MM.1S (cell line): ENCODE data around the gene SETD2.

Experiments used
- DNase-seq: peaks from one replicate; pipeline ENCODE4 v3.0.0-alpha.2; 2015
- H2AFZ ChIP-seq: fragments of 300-600 bp; sonication (generic); 2 replicates; pipeline ENCODE4 v1.6.0; 2016; ENCODE audit warnings: antibody characterized with exemption, low read length
- H3F3A ChIP-seq: fragments of 300-600 bp; sonication (generic); 2 replicates; pipeline ENCODE4 v1.6.1; 2016; ENCODE audit warnings: mild to moderate bottlenecking, antibody characterized with exemption, low read length, moderate library complexity, mixed read lengths; ENCODE audit not compliant: insufficient read depth
- H3K27ac ChIP-seq: fragments of 300-600 bp; sonication (generic); 2 replicates; pipeline ENCODE4 v1.5.1; 2016; ENCODE audit warnings: mild to moderate bottlenecking, low read length
- H3K27me3 ChIP-seq: fragments of 300-600 bp; sonication (generic); replicated peaks from 2 replicates; pipeline ENCODE4 v1.6.0; 2016; ENCODE audit warnings: low read length; ENCODE audit not compliant: insufficient read depth
- H3K36me3 ChIP-seq: fragments of 300-600 bp; sonication (generic); replicated peaks from 2 replicates; pipeline ENCODE4 v1.6.1; 2016; ENCODE audit warnings: mild to moderate bottlenecking, low read length, mixed read lengths; ENCODE audit not compliant: insufficient read depth
- H3K4me1 ChIP-seq: fragments of 300-600 bp; sonication (generic); 2 replicates; pipeline ENCODE4 v1.6.1; 2016; ENCODE audit warnings: low read length, mixed read lengths
- H3K4me2 ChIP-seq: fragments of 300-600 bp; sonication (generic); 2 replicates; pipeline ENCODE4 v1.6.0; 2016; ENCODE audit warnings: low read depth, low read length
- H3K4me3 ChIP-seq: fragments of 300-600 bp; sonication (generic); 2 replicates; pipeline ENCODE4 v1.5.1; 2016; ENCODE audit warnings: low read length, mixed read lengths
- H3K79me2 ChIP-seq: fragments of 300-600 bp; sonication (generic); 2 replicates; pipeline ENCODE4 v1.6.1; 2016; ENCODE audit warnings: mixed run types, low read length, mixed read lengths
- H3K9ac ChIP-seq: fragments of 300-600 bp; sonication (generic); 2 replicates; pipeline ENCODE4 v1.6.1; 2016; ENCODE audit warnings: low read length, mixed read lengths
- H3K9me2 ChIP-seq: fragments of 300-600 bp; sonication (generic); replicated peaks from 2 replicates; pipeline ENCODE4 v1.6.1; 2016; ENCODE audit warnings: mild to moderate bottlenecking, low read length, mixed read lengths; ENCODE audit not compliant: insufficient read depth
- H3K9me3 ChIP-seq: fragments of 300-600 bp; sonication (generic); replicated peaks from 2 replicates; pipeline ENCODE4 v1.6.1; 2016; ENCODE audit warnings: mild to moderate bottlenecking, low read length, mixed read lengths; ENCODE audit not compliant: insufficient read depth
- H4K20me1 ChIP-seq: fragments of 300-600 bp; sonication (generic); 2 replicates; pipeline ENCODE4 v1.6.1; 2016; ENCODE audit warnings: mild to moderate bottlenecking, low read length, moderate library complexity, mixed read lengths; ENCODE audit not compliant: insufficient read depth
- CTCF ChIP-seq: fragments of 300-600 bp; sonication (generic); IDR thresholded peaks from 2 replicates; pipeline ENCODE4 v1.5.1; 2016; ENCODE audit warnings: antibody characterized with exemption, low read length, mixed read lengths
- EZH2 ChIP-seq: fragments of 300-600 bp; sonication (generic); optimal IDR thresholded peaks from 2 replicates; pipeline ENCODE3; 2017; ENCODE audit warnings: low read depth, mild to moderate bottlenecking, antibody characterized with exemption, low read length, mixed read lengths
- EZH2phosphoT487 ChIP-seq: fragments of 300-600 bp; sonication (generic); IDR thresholded peaks from 2 replicates; pipeline ENCODE4 v1.6.1; 2018; ENCODE audit warnings: antibody characterized with exemption, low read length

SETD2 gene

GRCh38 chr3:47018269-47018611 is 145.7 kb downstream of the SETD2 start:
- Histone ChIP-seq H3K27me3 (no peaks in the 10 kb centered on the region), H2AFZ (no peak overlapping the region), H3K9me3 (no peaks in the 10 kb centered on the region), H3K9me2 (no peaks in the 10 kb centered on the region), H3K79me2 (peaks cover 15% of the 10 kb centered on the region), H3K4me2 (no peak overlapping the region), H3K4me3 (no peak overlapping the region), H3K36me3 (no peaks in the 10 kb centered on the region; the same call in 1 of the 2 replicates), H3K4me1 (no peaks in the 10 kb centered on the region), H4K20me1 (no peaks in the 10 kb centered on the region), H3K27ac (no peak overlapping the region), H3F3A (no peaks in the 10 kb centered on the region), H3K9ac (no peak overlapping the region)
- TF ChIP-seq EZH2phosphoT487 (no peak), CTCF (no peak), EZH2 (no peak)
- DNase-seq = no peak

GRCh38 chr3:47017504-47018268 is 146.2 kb downstream of the SETD2 start:
- no peak for DNase-seq
- Histone ChIP-seq H3K79me2 (peaks cover 13% of the 10 kb centered on the region), H3K9me2 (no peaks in the 10 kb centered on the region), H2AFZ (no peak overlapping the region), H3K9ac (no peak overlapping the region), H4K20me1 (no peaks in the 10 kb centered on the region), H3K36me3 (no peaks in the 10 kb centered on the region; the same call in 1 of the 2 replicates), H3K4me2 (no peak overlapping the region), H3K27me3 (no peaks in the 10 kb centered on the region), H3K9me3 (no peaks in the 10 kb centered on the region), H3K4me1 (no peaks in the 10 kb centered on the region), H3K27ac (no peak overlapping the region), H3K4me3 (no peak overlapping the region), H3F3A (no peaks in the 10 kb centered on the region)
- TF ChIP-seq CTCF (no peak), EZH2phosphoT487 (no peak), EZH2 (no peak)

- no peak overlapping the region for H3K4me3 ChIP-seq
- peaks cover under 1% of the 10 kb centered on the region; the same call in 1 of the 2 replicates for H3F3A ChIP-seq
- H2AFZ ChIP-seq = no peak overlapping the region
- H3K79me2 ChIP-seq = peaks cover 12% of the 10 kb centered on the region; the same call in 1 of the 2 replicates
- H3K9me2 ChIP-seq = no peaks in the 10 kb centered on the region
- DNase-seq = no peak
- no peak overlapping the region for H3K27ac ChIP-seq
- no peak for TF ChIP-seq CTCF
- no peak for TF ChIP-seq EZH2phosphoT487
- TF ChIP-seq EZH2 = no peak
- no peak overlapping the region for H3K4me2 ChIP-seq
- no peaks in the 10 kb centered on the region for H3K9me3 ChIP-seq
- no peaks in the 10 kb centered on the region for H3K4me1 ChIP-seq
- no peak overlapping the region for H3K9ac ChIP-seq
- no peaks in the 10 kb centered on the region for H4K20me1 ChIP-seq
- no peaks in the 10 kb centered on the region for H3K27me3 ChIP-seq
- no peaks in the 10 kb centered on the region; the same call in 1 of the 2 replicates for H3K36me3 ChIP-seq
Observed at GRCh38 chr3:47016934-47017435, 146.9 kb downstream of the SETD2 start.
